ACHN (cell line): Measurements from ENCODE around the gene LRRC49.

Experiments
- DNase-seq: peaks from one replicate; pipeline ENCODE4 v3.0.0-alpha.2; 2015
- in situ Hi-C: cut with HindIII; loops from 2 replicates; pipeline ENCODE4 v1.10.0; 2017; ENCODE audit warnings: low sequenced_read_pairs, low pct_ligation_motif_present, low pct_unique_long_range_greater_than_20kb

Gene LRRC49

DNA sequence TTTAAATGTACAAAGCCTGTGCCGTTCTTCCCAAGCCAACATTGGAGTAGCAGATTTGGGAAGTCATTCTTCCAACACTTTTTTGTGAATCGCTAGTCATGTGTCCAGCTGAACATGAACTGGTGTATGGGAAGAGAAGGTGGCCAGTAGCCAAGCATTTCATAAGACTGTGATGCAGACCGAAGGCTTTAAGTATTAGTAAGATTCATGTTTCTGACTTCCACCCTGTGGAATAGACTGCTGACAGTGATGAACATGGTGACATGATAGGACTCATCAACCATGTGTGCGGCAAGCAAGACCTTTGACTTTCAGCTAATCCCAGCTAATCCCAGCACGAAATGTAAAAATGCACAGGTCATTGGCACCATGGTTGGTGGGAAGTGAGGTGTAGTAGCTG lies 174.4 kb downstream of the LRRC49 start:
- in situ Hi-C loops = no loop called here
- DNase-seq = no peak

DNA sequence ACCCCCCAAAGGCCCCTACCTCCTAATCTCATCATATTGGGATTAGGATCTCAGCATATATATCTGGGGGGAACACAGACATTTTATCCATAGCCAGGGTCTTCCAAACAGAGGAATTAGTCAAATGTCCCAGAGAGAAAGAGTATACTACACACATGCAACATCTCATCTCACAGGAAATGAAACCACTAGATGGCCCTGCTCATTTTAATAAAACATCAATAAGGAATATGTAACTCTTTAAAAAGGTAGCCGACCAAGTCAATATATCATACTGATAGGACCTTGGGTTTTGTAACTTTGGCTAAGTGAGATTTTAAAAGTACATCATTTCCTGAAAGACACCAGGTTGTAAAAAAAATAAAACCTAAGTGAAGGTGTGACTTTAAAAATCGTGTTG lies 177.1 kb downstream of the LRRC49 start:
- in situ Hi-C loops = no loop called here
- DNase-seq = no peak

DNA sequence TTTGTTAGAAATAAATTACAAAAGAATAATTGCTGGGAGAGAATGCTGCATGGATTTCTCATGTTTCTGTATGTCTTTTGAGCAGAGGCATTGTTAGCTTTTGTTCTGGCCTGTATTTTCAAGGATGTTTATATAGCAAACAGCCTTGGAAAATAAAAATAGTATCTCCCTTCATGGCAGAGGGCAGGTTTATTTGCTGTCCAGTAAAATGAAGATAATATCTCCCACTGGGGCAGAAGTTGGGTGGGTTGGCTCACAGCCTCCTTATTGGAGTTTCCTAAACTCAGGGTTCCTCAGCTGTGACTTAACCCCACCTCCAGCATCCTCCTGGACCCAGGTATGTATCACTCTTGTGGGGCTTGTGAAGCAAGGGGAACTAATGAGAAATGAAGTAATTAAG lies 178.9 kb downstream of the LRRC49 start:
- no peak for DNase-seq
- in situ Hi-C loops = no loop called here

DNA sequence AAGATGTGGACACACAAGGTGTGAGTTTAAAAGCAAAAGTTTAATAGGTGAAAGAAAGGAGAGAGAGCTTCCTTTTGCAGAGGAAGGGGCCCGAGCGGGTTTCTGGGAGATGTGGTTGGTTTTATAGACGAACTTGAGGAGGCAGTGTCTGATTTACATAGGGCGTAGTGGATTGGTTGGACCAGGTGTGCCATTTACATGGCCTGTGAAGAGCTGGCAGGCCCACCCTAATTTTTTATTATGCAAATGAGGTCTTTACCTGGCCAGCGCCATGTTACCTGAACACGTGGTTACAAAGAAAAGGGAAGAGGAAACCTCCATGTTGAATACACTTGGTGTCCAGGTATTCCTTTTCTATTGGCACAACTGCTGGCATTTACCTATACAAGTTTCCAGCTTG lies 179.8 kb downstream of the LRRC49 start:
- in situ Hi-C loops = no loop called here
- DNase-seq = no peak

DNA sequence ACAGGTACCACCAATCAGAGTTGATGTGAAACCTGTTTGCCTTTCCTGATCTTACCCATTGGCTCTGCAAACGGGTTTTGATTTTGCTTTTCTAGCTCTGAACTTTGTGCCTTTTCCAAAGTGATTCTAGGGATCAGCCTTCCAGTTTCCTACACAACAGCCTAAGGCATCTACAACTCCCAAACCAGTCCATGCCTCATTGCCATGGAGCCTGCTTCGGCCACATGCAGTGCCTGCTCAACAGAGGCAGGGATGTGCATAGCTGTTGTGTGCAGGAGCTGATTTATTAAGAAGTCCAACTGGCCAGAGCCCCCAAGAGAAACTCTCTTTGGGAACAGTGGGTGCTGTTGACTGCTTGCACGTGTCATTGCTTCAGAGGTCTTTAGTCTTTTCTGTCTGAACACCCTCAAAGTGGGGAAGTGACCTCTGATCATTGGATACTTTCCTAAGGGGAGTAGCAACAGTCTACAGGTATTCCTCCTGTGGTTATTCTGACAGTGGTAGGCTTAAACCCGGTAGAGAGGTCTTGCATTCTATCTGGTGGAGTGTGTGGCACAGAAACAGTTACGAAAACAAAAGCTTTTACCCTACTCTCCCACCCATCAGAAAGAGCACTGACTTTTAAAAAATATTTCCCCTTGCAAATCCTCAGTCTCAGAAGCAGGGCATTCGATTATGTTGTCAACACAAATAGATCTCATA lies 186.0 kb downstream of the LRRC49 start:
- in situ Hi-C loops = no loop called here
- no peak for DNase-seq

DNA sequence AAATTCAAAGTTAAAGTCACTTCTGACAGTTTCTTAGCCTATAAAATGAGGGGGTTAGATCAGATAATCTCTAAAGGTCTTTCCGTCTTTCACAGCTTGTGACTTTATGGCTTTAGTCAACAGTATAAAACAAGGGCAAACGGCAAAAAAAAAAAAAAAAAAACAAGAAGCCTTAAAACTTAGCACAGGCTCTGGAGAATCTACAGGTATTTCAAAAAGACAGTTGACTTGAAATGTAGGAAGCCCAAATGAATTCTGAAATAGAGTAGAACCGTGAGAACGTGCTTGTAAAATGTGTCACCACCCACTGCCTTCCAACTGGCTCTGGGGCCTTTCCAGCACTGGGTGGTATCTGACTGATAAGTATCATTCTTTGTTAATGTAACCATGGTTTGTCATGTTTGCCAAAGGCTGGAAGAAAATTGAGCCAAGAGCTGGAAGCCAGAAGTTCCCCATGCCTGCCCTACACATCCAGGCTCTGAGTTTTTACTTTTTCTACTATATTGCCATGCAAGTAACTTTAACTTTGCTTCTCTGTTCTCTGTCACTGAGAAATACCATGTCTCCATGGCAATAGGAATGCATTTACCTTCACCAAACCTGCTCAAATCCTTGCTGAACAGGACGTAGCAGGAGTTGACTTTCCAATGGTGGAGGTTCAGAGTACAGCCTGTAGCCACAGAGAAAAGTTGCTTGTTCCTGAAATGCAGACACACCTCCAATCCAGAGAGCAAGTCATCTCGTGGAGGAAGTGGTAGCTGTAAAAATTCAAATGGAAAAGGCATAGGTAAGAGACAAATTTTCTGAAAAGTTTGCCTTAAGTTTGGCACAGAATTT lies 186.8 kb downstream of the LRRC49 start:
- in situ Hi-C loops = no loop called here

DNA sequence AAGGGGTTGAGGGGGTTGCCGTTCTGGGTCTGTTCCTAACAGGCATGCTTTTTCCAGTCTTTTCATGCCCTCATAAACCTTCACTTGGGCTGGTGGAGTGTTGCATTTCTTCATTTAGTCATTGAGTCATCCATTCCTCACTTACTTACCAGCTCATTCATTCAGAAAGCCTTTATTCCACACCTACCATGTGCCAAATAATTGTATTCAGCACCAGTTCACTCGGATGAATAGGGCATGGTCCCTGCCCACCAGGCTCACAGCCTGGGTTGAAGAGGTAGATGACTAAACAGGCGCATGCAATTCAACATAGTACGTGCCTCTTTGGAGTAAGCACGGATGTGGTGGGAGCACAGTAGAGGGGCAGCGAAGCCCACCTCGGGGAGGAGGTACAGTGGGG lies 187.5 kb downstream of the LRRC49 start:
- in situ Hi-C loops = no loop called here
- no peak for DNase-seq

More for the DNA sequence above, 186.8 kb downstream of the LRRC49 start:
- DNase-seq = no peak

DNA sequence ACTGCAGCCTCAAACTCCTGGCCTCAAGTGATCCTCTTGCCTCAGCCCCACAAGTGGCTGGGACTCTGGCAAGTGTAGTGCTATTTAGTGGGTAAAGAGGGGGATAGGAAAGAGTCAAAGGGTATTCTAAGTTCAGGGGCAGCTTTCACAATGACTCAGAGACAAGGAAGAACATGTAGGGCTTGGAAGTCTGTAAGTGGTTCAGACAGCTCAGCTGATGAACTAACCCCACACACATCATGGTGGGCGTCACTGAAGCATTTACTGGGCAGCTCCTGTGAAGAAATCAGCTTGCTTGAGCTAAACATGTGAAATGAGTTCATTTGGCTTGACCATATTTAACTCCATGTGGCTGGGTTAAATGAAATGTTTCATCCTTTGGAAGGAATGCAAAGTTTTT lies 188.1 kb downstream of the LRRC49 start:
- in situ Hi-C loops = no loop called here
- DNase-seq = no peak

DNA sequence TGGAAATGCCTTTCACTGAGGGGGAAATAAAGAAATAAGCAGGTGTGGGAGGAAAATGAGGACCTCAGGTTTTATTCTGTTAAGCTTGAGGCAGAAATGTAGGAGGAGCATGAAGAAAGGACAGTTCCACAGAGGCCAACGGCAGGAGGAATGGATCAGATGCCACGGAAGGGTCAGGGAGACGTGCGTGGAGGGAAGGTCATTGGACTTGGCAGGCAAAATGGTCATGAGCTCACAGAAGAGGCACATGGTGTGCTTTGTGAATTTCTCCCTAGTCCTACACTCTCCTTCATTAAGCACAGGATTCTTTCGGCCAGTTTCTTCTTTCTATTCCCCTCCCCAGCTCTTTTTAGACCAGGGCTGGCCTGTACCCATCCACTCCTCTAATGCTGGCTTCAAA lies 190.2 kb downstream of the LRRC49 start:
- in situ Hi-C loops = no loop called here
- no peak for DNase-seq

DNA sequence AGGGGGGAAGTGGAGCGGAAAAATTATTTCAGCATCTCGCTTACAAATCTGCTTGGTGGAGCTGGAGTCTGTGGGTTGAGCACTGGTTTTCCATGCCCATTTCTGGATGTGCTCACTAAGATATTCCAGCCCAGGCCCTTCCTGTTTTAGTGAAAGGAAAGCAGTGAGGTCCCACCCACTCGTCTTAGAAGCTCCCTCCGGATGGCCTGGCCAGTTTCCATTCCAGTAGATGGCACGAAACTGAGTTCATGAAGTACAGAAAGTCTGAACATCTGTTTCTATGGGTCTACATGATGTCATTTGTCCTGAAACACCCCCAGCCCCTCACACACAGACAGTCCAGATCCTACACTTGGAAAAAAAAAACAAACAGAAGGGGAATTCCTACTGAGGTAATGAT lies 190.7 kb downstream of the LRRC49 start:
- in situ Hi-C loops = no loop called here

DNA sequence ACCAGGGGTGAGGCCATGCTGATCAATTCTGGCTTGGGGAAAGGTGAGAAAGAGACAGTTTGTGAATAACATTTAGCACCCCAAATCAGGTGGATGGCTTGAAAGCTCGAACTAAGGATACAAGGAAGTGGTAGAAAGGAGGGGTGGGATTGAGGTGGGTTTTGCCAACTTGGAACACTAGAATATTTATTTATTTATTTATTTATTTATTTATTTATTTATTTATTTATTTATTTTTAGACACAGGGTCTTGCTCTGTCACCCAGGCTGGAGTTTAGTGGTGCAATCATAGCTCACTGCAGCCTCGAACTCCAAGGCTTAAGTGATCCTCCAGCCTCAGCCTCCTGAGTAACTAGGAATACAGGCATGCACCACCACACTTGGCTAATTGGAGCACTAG lies 191.6 kb downstream of the LRRC49 start:
- in situ Hi-C loops = no loop called here
- DNase-seq = no peak

More for the DNA sequence above, 190.7 kb downstream of the LRRC49 start:
- no peak for DNase-seq

DNA sequence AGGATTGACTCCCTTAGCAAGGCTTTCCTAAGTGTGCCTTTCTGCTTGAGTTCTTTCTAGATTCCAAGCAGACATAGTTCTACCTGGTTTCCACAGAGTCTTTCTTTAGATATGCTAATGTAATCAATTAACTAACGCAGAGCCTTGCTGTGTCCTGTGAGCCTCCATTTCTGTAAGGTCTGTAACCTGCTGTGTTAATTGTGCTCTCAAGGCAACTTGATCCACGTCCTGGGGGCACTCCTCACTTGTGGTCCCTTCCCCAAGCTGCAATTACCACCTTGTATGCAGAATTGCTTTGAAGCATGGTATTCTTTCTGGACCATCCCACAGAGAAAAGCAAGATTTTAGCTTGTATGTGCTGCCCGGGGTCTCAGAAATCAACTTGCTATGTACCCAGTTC lies 193.2 kb downstream of the LRRC49 start:
- in situ Hi-C loops = no loop called here
- no peak for DNase-seq

DNA sequence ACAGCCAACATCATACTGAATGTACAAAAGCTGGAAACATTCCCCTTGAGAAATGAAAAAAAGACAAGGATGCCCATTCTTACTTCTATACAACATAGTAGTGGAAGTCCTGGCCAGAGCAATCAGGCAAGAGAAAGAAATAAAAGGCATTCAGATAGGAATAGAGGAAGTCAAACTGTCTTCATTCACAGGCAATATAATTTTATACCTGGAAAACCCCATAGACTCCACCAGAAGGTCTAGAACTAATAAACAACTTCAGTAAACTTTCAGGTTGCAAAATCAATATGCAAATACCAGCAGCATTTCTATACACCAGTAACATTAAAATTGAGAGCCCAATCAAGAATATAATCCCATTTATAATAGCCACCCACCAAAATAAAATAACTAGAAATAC lies 195.5 kb downstream of the LRRC49 start:
- no peak for DNase-seq
- in situ Hi-C loops = no loop called here

DNA sequence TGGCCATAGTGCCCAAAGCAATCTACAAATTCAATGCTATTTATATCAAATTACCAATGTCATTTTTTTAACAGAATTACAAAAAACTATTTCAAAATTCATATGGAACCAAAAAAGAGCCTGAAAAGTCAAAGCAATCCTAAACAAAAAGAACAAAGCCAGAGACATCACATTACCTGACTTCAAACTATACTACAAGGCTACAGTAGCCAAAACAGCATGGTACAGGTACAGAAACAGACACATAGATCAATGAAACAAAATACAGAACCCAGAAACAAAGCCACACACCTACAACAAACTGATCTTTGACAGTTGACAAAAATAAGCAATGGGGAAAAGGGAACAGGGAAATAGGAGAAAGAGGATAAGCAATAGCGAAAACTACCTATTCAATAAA lies 196.1 kb downstream of the LRRC49 start:
- no peak for DNase-seq
- in situ Hi-C loops = no loop called here

DNA sequence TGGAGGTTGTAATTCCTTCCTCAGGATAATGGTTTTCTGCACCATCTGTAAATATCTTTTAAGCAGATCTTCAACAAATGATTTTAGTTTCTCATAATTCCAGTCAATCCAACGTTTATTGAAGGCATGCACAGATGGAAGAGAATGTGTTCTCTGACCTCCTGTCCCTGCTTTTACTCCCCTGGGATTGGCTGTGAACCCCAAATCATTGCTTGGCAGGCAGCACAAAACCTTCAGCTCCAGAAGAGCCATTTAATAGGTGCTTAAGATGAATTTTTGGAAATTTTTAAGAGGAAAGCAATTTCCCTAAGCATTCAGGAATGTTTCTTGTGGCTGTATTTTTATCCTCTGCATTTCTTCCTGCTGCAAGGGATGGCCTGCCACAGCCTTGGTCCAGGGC lies 197.2 kb downstream of the LRRC49 start:
- in situ Hi-C loops = no loop called here
- DNase-seq = no peak

DNA sequence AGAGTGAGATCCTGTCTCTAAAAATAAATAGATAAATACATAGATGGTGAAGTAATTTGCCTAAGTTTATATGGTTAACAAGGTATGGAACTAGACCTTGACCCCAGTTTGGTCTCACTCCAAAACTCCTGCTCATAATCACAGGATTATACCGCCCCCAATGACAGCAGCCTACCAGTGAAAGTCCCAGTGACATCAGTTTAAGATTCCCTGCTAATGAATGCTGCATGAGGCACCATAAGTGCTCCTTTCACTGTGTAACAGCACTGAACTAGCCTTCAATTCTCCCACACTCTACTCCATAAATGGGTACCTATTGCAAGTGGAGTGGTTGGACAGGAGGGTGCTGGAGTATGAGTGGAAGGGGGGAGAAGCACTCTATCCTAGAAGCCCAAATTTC lies 199.0 kb downstream of the LRRC49 start:
- DNase-seq = no peak
- in situ Hi-C loops = no loop called here

DNA sequence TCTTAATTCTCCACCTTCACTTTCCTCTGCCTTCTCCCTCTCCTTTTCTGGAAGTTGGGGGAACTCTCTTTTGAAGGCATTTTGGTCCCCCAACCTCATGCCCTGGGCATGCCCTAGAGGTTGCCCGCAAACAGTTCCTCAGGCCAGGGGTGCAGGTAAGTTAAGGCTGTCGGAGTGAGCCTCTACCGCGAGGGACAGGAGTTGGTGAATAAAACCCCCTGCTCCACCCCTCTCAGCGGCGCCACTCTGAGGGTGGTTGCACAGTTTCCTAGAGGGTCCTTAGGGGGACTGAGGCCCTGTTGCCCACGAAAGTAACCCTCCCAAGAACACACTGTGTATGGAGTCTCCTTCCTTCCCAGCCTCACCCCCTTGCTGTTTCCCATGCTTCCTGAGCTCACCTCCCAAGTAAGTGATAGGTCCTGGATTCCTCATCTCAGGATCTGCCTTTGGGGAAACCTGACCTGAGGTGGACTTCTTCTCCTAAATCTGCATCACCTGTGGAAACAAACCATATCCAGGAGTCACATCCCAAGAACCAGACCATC lies 199.5 kb downstream of the LRRC49 start:
- DNase-seq = no peak
- in situ Hi-C loops = no loop called here

DNA sequence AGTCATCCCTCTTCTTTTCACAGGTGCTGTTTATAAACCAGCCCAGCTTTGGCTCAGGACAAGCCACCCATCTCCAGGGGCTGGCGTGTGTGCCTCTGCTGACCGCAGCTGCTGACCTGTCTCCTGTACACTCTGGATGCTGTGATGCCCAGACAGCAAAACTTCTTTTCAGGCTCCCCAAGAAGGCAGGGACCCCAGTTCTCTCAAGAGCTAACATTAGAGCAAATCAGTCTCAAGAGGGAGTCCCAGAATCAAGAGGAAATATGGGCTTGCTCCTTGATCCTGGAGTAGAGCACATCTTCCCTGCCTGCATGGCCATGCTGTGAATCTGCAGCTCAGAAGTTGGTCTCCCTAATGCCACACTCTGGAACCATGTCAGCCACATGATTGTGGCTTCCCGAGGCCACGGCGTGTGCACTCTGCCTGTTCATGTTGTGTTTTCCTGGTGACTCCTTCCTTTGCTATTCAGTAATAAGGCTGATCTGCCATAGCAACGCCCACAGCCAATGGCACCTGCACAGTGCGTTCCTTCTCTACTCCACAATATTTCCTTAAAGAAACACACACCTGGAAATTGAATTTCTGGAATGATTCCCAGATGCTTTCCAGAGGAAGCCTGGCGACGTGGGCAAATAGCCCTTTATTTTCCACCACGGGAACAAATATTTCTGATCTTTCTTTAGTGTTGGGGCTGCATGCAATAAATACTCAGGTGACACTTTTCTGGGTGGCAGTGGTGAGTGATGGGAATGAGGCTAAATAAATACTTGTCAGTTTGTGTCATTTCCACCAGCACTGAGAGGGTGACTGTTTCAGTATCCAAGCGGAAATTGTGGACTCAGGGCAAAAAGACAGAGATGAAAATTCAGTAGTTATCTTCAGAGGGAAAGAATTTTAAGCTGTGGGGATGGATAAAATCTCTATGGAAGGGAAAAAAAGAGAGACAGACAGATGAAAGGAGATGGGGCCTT lies 200.7 kb downstream of the LRRC49 start:
- peak; percentile 80 for DNase-seq
- in situ Hi-C loops = no loop called here

DNA sequence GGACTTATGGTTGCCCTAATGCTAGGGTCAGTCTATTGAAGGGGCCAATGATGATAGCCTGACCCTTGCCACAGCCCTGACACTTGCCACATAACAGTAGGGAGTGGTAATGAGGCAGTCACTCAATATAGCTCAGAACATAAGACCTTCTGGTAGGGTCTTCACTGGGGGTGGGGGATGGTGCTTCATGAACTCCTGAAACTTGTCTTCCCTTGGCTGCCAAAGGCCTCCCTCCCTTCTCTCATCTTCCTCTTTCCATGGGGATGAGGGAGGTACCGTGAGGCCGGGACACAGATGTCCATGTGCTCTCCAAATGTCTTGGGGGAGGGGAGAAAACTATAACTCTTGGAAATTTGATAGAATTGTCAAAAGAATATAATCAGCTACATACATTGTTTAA lies 201.5 kb downstream of the LRRC49 start:
- in situ Hi-C loops = no loop called here
- no peak for DNase-seq
